ENCODE measurements around the gene CFAP20DC. TPM values are rescaled to one million over a fixed set of nuclear protein-coding genes. Genes with fewer than 3 reads are reported as not detected.

Gene CFAP20DC
- total and polyA plus RNA-seq, 5 donors = 0.14 to 0.28 (median 0.18) TPM; not detected in 1

GRCh38 chr3:58800940-58801339 lies 248.9 kb downstream of the CFAP20DC start:
- Histone ChIP-seq H3K4me1 (ENCODE audit: control insufficient read depth, insufficient read depth, low read length) (no peaks in the 10 kb centered on the region), H3K9me3 (ENCODE audit: control insufficient read depth, low read length) (no peaks in the 10 kb centered on the region), H3K27ac (ENCODE audit: low read length) (no peak overlapping the region), H3K4me3 (ENCODE audit: low read length) (no peak overlapping the region), H3K27me3 (ENCODE audit: control insufficient read depth, insufficient read depth) (no peaks in the 10 kb centered on the region)
- intact Hi-C loops (cut with DNase I) = no loop called here
- no peak for DNase-seq
- 27% methylated on average over 3 of the region's 3 CpGs for WGBS
- ATAC-seq = no peak

- no peak overlapping the region for H3K4me3 ChIP-seq (ENCODE audit: low read length)
- intact Hi-C loops (cut with DNase I) = no loop called here
- no peaks in the 10 kb centered on the region for H3K27me3 ChIP-seq (ENCODE audit: control insufficient read depth, insufficient read depth)
- no peak overlapping the region for H3K27ac ChIP-seq (ENCODE audit: low read length)
- no peak for ATAC-seq
- DNase-seq = no peak
- WGBS = 83% methylated on average over 2 of the region's 2 CpGs
- no peaks in the 10 kb centered on the region for H3K4me1 ChIP-seq (ENCODE audit: control insufficient read depth, insufficient read depth, low read length)
- H3K9me3 ChIP-seq (ENCODE audit: control insufficient read depth, low read length) = no peaks in the 10 kb centered on the region
These were observed 249.8 kb downstream of the CFAP20DC start for GRCh38 chr3:58800032-58800431.

GRCh38 chr3:58799271-58799670 lies 250.6 kb downstream of the CFAP20DC start:
- no peak overlapping the region for H3K27ac ChIP-seq (ENCODE audit: low read length)
- no peaks in the 10 kb centered on the region for H3K27me3 ChIP-seq (ENCODE audit: control insufficient read depth, insufficient read depth)
- DNase-seq = no peak
- no peaks in the 10 kb centered on the region for H3K9me3 ChIP-seq (ENCODE audit: control insufficient read depth, low read length)
- 75% methylated on average over 3 of the region's 3 CpGs for WGBS
- intact Hi-C loops (cut with DNase I) = no loop called here
- H3K4me1 ChIP-seq (ENCODE audit: control insufficient read depth, insufficient read depth, low read length) = no peaks in the 10 kb centered on the region
- H3K4me3 ChIP-seq (ENCODE audit: low read length) = no peak overlapping the region
- ATAC-seq = no peak

- no peak for ATAC-seq
- DNase-seq = no peak
- no peaks in the 10 kb centered on the region for H3K9me3 ChIP-seq (ENCODE audit: control insufficient read depth, low read length)
- H3K4me1 ChIP-seq (ENCODE audit: control insufficient read depth, insufficient read depth, low read length) = no peaks in the 10 kb centered on the region
- no peak overlapping the region for H3K4me3 ChIP-seq (ENCODE audit: low read length)
- H3K27ac ChIP-seq (ENCODE audit: low read length) = no peak overlapping the region
- intact Hi-C loops (cut with DNase I) = no loop called here
- WGBS = 74% methylated on average over 2 of the region's 2 CpGs
- no peaks in the 10 kb centered on the region for H3K27me3 ChIP-seq (ENCODE audit: control insufficient read depth, insufficient read depth)
These were observed 251.5 kb downstream of the CFAP20DC start for GRCh38 chr3:58798312-58798711.

GRCh38 chr3:58794750-58795149 lies 255.1 kb downstream of the CFAP20DC start:
- ATAC-seq = no peak

GRCh38 chr3:58793938-58794337 lies 255.9 kb downstream of the CFAP20DC start:
- DNase-seq = no peak
- H3K4me1 ChIP-seq (ENCODE audit: control insufficient read depth, insufficient read depth, low read length) = no peaks in the 10 kb centered on the region
- H3K4me3 ChIP-seq (ENCODE audit: low read length) = no peak overlapping the region
- ATAC-seq = no peak
- H3K27ac ChIP-seq (ENCODE audit: low read length) = no peak overlapping the region
- whole genome bisulfite sequencing = 88% methylated on average over 3 of the region's 3 CpGs
- intact Hi-C loops (cut with DNase I) = no loop called here
- H3K9me3 ChIP-seq (ENCODE audit: control insufficient read depth, low read length) = no peaks in the 10 kb centered on the region
- H3K27me3 ChIP-seq (ENCODE audit: control insufficient read depth, insufficient read depth) = no peaks in the 10 kb centered on the region

More at GRCh38 chr3:58794750-58795149, 255.1 kb downstream of the CFAP20DC start:
- WGBS = 92% methylated on average over 4 of the region's 4 CpGs
- intact Hi-C loops (cut with DNase I) = no loop called here
- H3K27ac ChIP-seq (ENCODE audit: low read length) = no peak overlapping the region
- no peak overlapping the region for H3K4me3 ChIP-seq (ENCODE audit: low read length)
- H3K4me1 ChIP-seq (ENCODE audit: control insufficient read depth, insufficient read depth, low read length) = no peaks in the 10 kb centered on the region
- no peaks in the 10 kb centered on the region for H3K9me3 ChIP-seq (ENCODE audit: control insufficient read depth, low read length)
- DNase-seq = no peak
- H3K27me3 ChIP-seq (ENCODE audit: control insufficient read depth, insufficient read depth) = no peaks in the 10 kb centered on the region

- no peaks in the 10 kb centered on the region for H3K9me3 ChIP-seq (ENCODE audit: control insufficient read depth, low read length)
- intact Hi-C loops (cut with DNase I) = no loop called here
- no peaks in the 10 kb centered on the region for H3K4me1 ChIP-seq (ENCODE audit: control insufficient read depth, insufficient read depth, low read length)
- H3K27me3 ChIP-seq (ENCODE audit: control insufficient read depth, insufficient read depth) = no peaks in the 10 kb centered on the region
- no peak for ATAC-seq
- no peak overlapping the region for H3K4me3 ChIP-seq (ENCODE audit: low read length)
- no peak overlapping the region for H3K27ac ChIP-seq (ENCODE audit: low read length)
- no peak for DNase-seq
- 44% methylated on average over 2 of the region's 2 CpGs for WGBS
These were observed 256.8 kb downstream of the CFAP20DC start for GRCh38 chr3:58792921-58793451.

- Histone ChIP-seq H3K4me1 (ENCODE audit: control insufficient read depth, insufficient read depth, low read length) (no peaks in the 10 kb centered on the region), H3K9me3 (ENCODE audit: control insufficient read depth, low read length) (no peaks in the 10 kb centered on the region), H3K4me3 (ENCODE audit: low read length) (no peak overlapping the region), H3K27me3 (ENCODE audit: control insufficient read depth, insufficient read depth) (no peaks in the 10 kb centered on the region), H3K27ac (ENCODE audit: low read length) (no peak overlapping the region)
- no peak for DNase-seq
- no peak for ATAC-seq
- intact Hi-C loops (cut with DNase I) = no loop called here
These were observed 260.4 kb downstream of the CFAP20DC start for GRCh38 chr3:58789385-58789784.

- Histone ChIP-seq H3K4me3 (ENCODE audit: low read length) (no peak overlapping the region), H3K4me1 (ENCODE audit: control insufficient read depth, insufficient read depth, low read length) (no peaks in the 10 kb centered on the region), H3K27me3 (ENCODE audit: control insufficient read depth, insufficient read depth) (no peaks in the 10 kb centered on the region), H3K9me3 (ENCODE audit: control insufficient read depth, low read length) (no peaks in the 10 kb centered on the region), H3K27ac (ENCODE audit: low read length) (no peak overlapping the region)
- WGBS = 81% methylated on average over 6 of the region's 6 CpGs
- no peak for DNase-seq
- intact Hi-C loops (cut with DNase I) = no loop called here
- ATAC-seq = no peak
These were observed 264.9 kb downstream of the CFAP20DC start for GRCh38 chr3:58784888-58785287.

- H3K4me1 ChIP-seq (ENCODE audit: control insufficient read depth, insufficient read depth, low read length) = no peaks in the 10 kb centered on the region
- H3K9me3 ChIP-seq (ENCODE audit: control insufficient read depth, low read length) = no peaks in the 10 kb centered on the region
- no peak for DNase-seq
- ATAC-seq = no peak
- no peak overlapping the region for H3K4me3 ChIP-seq (ENCODE audit: low read length)
- no peaks in the 10 kb centered on the region for H3K27me3 ChIP-seq (ENCODE audit: control insufficient read depth, insufficient read depth)
- no peak overlapping the region for H3K27ac ChIP-seq (ENCODE audit: low read length)
- intact Hi-C loops (cut with DNase I) = no loop called here
- 77% methylated on average over 4 of the region's 4 CpGs for WGBS
These were observed 265.4 kb downstream of the CFAP20DC start for GRCh38 chr3:58784425-58784824.

GRCh38 chr3:58783845-58784244 lies 266.0 kb downstream of the CFAP20DC start:
- DNase-seq (no peak), ATAC-seq (no peak)
- H3K9me3 ChIP-seq (ENCODE audit: control insufficient read depth, low read length) = no peaks in the 10 kb centered on the region
- intact Hi-C loops (cut with DNase I) = no loop called here
- no peaks in the 10 kb centered on the region for H3K27me3 ChIP-seq (ENCODE audit: control insufficient read depth, insufficient read depth)
- no peak overlapping the region for H3K27ac ChIP-seq (ENCODE audit: low read length)
- H3K4me1 ChIP-seq (ENCODE audit: control insufficient read depth, insufficient read depth, low read length) = no peaks in the 10 kb centered on the region
- H3K4me3 ChIP-seq (ENCODE audit: low read length) = no peak overlapping the region
- WGBS = 95% methylated on average over 2 of the region's 2 CpGs

GRCh38 chr3:58779934-58780333 lies 269.9 kb downstream of the CFAP20DC start:
- intact Hi-C loops (cut with DNase I) = no loop called here
- Histone ChIP-seq H3K27me3 (ENCODE audit: control insufficient read depth, insufficient read depth) (no peaks in the 10 kb centered on the region), H3K9me3 (ENCODE audit: control insufficient read depth, low read length) (no peaks in the 10 kb centered on the region), H3K4me1 (ENCODE audit: control insufficient read depth, insufficient read depth, low read length) (no peaks in the 10 kb centered on the region), H3K4me3 (ENCODE audit: low read length) (no peak overlapping the region), H3K27ac (ENCODE audit: low read length) (no peak overlapping the region)
- no peak for ATAC-seq
- no peak for DNase-seq

Data from right cardiac atrium (tissue), 5 donors.